Gastroesophageal sphincter (tissue), 3 donors: ENCODE results near the gene ERG28.

Source experiments
- CTCF ChIP-seq, 4 experiments: fragments of 200-600 bp in 2 of 4; fragments of 450-650 bp in 2 of 4; sonication (generic) in 1 of 4; IDR thresholded peaks; one replicate each; pipeline ENCODE4 v1.5.1; 2017 to 2019; ENCODE audit warnings: antibody characterized with exemption in 4 of 4, mild to moderate bottlenecking in 2 of 4, moderate library complexity in 2 of 4
- POLR2A ChIP-seq, 2 donors: fragments of 450-650 bp; IDR thresholded peaks; one replicate each; pipeline ENCODE4 v1.6.1; 2017; ENCODE audit warnings: antibody characterized with exemption in 2 of 2, mild to moderate bottlenecking in 2 of 2, moderate library complexity in 1 of 2
- POLR2AphosphoS5 ChIP-seq: sonication (generic); formaldehyde crosslinking; IDR thresholded peaks from one replicate; pipeline ENCODE4 v1.6.1; 2017; ENCODE audit warnings: antibody characterized with exemption

GRCh38 chr14:75607842-75608640, 52.6 kb downstream of the ERG28 start:
- no peak for TF ChIP-seq CTCF (IDR thresholded peaks at IDR 0.05)
- TF ChIP-seq POLR2AphosphoS5: no peak
- no peak for TF ChIP-seq POLR2A (IDR thresholded peaks at IDR 0.05)
